WTC11 (cell line): ENCODE data around the gene SENP1. TPM values are rescaled to one million over a fixed set of nuclear protein-coding genes. Genes with fewer than 3 reads are reported as not detected.

Experiments
- ATAC-seq: fragments of 200-7000 bp; cut with Tn5 transposase; 2 replicates; pipeline ENCODE4 v1.10.0; 2021; ENCODE audit warnings: mild to moderate bottlenecking, moderate library complexity
- CTCF ChIA-PET: fragments of 300-600 bp; sonication (Branson Sonifier 250); formaldehyde crosslinking; loops from one replicate; lab custom pipeline; 2021; ENCODE audit warnings: antibody characterized with exemption; lab: Charles Lee
- POLR2A ChIA-PET: fragments of 350-600 bp; sonication (Branson Sonifier 250); formaldehyde crosslinking; loops from one replicate; lab custom pipeline; 2021; ENCODE audit warnings: antibody characterized with exemption; lab: Charles Lee
- DNase-seq: peaks from one replicate; pipeline ENCODE4 v3.0.0; 2021; ENCODE audit warnings: low spot score
- H3K27ac Mint-ChIP-seq: 2 replicates; pipeline ENCODE4 v1.8.0; 2021; ENCODE audit warnings: mixed read lengths
- H3K27me3 Mint-ChIP-seq: 2 replicates; pipeline ENCODE4 v1.8.0; 2021; ENCODE audit warnings: low read depth, mild to moderate bottlenecking, moderate library complexity, mixed read lengths
- H3K36me3 Mint-ChIP-seq: 2 replicates; pipeline ENCODE4 v1.8.0; 2021; ENCODE audit warnings: mixed read lengths
- H3K4me1 Mint-ChIP-seq: 2 replicates; pipeline ENCODE4 v1.8.0; 2022; ENCODE audit warnings: mixed read lengths
- H3K4me3 Mint-ChIP-seq: 2 replicates; pipeline ENCODE4 v1.8.0; 2021; ENCODE audit warnings: mild to moderate bottlenecking, moderate library complexity, mixed read lengths
- H3K9me3 Mint-ChIP-seq: 2 replicates; pipeline ENCODE4 v1.8.0; 2021; ENCODE audit warnings: mixed read lengths
- ATF1 ChIP-seq: sonication (generic); formaldehyde crosslinking; IDR thresholded peaks from 2 replicates; pipeline ENCODE4 v1.8.1; 2023; ENCODE audit warnings: mild to moderate bottlenecking, moderate library complexity, missing genetic modification reagents
- ATF3 ChIP-seq: sonication (generic); formaldehyde crosslinking; conservative IDR thresholded peaks from 2 replicates; pipeline ENCODE4 v1.8.1; 2022; ENCODE audit warnings: mild to moderate bottlenecking, missing genetic modification reagents
- CBFB ChIP-seq: sonication (generic); formaldehyde crosslinking; IDR thresholded peaks from 2 replicates; pipeline ENCODE4 v1.8.1; 2022; ENCODE audit warnings: mild to moderate bottlenecking, low read depth, missing genetic modification reagents
- CREB1 ChIP-seq: sonication (generic); formaldehyde crosslinking; IDR thresholded peaks from 2 replicates; pipeline ENCODE4 v1.8.0; 2023; ENCODE audit warnings: mild to moderate bottlenecking, missing genetic modification reagents
- CREM ChIP-seq: sonication (generic); formaldehyde crosslinking; IDR thresholded peaks from 2 replicates; pipeline ENCODE4 v1.8.1; 2022; ENCODE audit warnings: mild to moderate bottlenecking, missing genetic modification reagents, moderate library complexity
- E2F1 ChIP-seq: sonication (generic); formaldehyde crosslinking; IDR thresholded peaks from 2 replicates; pipeline ENCODE4 v1.8.0; 2022; ENCODE audit warnings: mild to moderate bottlenecking, missing genetic modification reagents
- E2F5 ChIP-seq: sonication (generic); formaldehyde crosslinking; IDR thresholded peaks from 2 replicates; pipeline ENCODE4 v1.8.1; 2022; ENCODE audit warnings: mild to moderate bottlenecking, moderate library complexity, missing genetic modification reagents
- ETV6 ChIP-seq: sonication (generic); formaldehyde crosslinking; IDR thresholded peaks from 2 replicates; pipeline ENCODE4 v1.8.1; 2022; ENCODE audit warnings: mild to moderate bottlenecking, missing genetic modification reagents
- FOXP4 ChIP-seq: sonication (generic); formaldehyde crosslinking; IDR thresholded peaks from 2 replicates; pipeline ENCODE4 v1.8.0; 2022; ENCODE audit warnings: mild to moderate bottlenecking, missing genetic modification reagents
- GTF2I ChIP-seq: fragments of 250-450 bp; sonication (Bioruptor Pico); conservative IDR thresholded peaks from 2 replicates; pipeline ENCODE4 v1.4.0; 2021; ENCODE audit warnings: mild to moderate bottlenecking
- HMGXB4 ChIP-seq: sonication (generic); formaldehyde crosslinking; IDR thresholded peaks from 2 replicates; pipeline ENCODE4 v1.8.1; 2023; ENCODE audit warnings: mild to moderate bottlenecking, moderate library complexity, missing genetic modification reagents
- NFE2L1 ChIP-seq: sonication (generic); formaldehyde crosslinking; IDR thresholded peaks from 2 replicates; pipeline ENCODE4 v1.8.1; 2023; ENCODE audit warnings: missing genetic modification reagents
- NR2C2 ChIP-seq: sonication (generic); formaldehyde crosslinking; IDR thresholded peaks from 2 replicates; pipeline ENCODE4 v1.8.0; 2022; ENCODE audit warnings: mild to moderate bottlenecking, missing genetic modification reagents
- OVOL2 ChIP-seq: fragments of 250-450 bp; sonication (Bioruptor Pico); IDR thresholded peaks from 2 replicates; pipeline ENCODE4 v1.9.0; 2021; ENCODE audit warnings: mild to moderate bottlenecking, borderline replicate concordance
- SMAD3 ChIP-seq: sonication (generic); formaldehyde crosslinking; IDR thresholded peaks from 2 replicates; pipeline ENCODE4 v1.8.0; 2022; ENCODE audit warnings: missing genetic modification reagents, mild to moderate bottlenecking, borderline replicate concordance
- SP1 ChIP-seq: sonication (generic); formaldehyde crosslinking; conservative IDR thresholded peaks from 2 replicates; pipeline ENCODE4 v1.8.1; 2022; ENCODE audit warnings: missing genetic modification reagents
- STAT6 ChIP-seq: sonication (generic); formaldehyde crosslinking; conservative IDR thresholded peaks from 2 replicates; pipeline ENCODE4 v1.8.1; 2023; ENCODE audit warnings: mild to moderate bottlenecking, low read depth, missing genetic modification reagents, moderate library complexity
- TCF7 ChIP-seq: sonication (generic); formaldehyde crosslinking; IDR thresholded peaks from 2 replicates; pipeline ENCODE4 v1.8.0; 2022; ENCODE audit warnings: mild to moderate bottlenecking, low read depth, missing genetic modification reagents, moderate library complexity
- TEAD1 ChIP-seq: sonication (generic); formaldehyde crosslinking; IDR thresholded peaks from 2 replicates; pipeline ENCODE4 v1.8.0; 2022; ENCODE audit warnings: mild to moderate bottlenecking, missing genetic modification reagents
- TEAD4 ChIP-seq: sonication (generic); formaldehyde crosslinking; IDR thresholded peaks from 2 replicates; pipeline ENCODE4 v1.8.0; 2022; ENCODE audit warnings: mild to moderate bottlenecking, missing genetic modification reagents
- TP53 ChIP-seq: sonication (generic); formaldehyde crosslinking; IDR thresholded peaks from 2 replicates; pipeline ENCODE4 v1.8.1; 2023; ENCODE audit warnings: mild to moderate bottlenecking, missing genetic modification reagents
- ZNF281 ChIP-seq: sonication (generic); formaldehyde crosslinking; IDR thresholded peaks from 2 replicates; pipeline ENCODE4 v1.8.0; 2023; ENCODE audit warnings: mild to moderate bottlenecking, missing genetic modification reagents
- ZNF396 ChIP-seq: fragments of 250-450 bp; sonication (Bioruptor Pico); IDR thresholded peaks from 2 replicates; pipeline ENCODE4 v1.8.0; 2021; ENCODE audit warnings: mild to moderate bottlenecking, moderate library complexity, borderline replicate concordance
- ZNF425 ChIP-seq: fragments of 250-450 bp; sonication (Bioruptor Pico); conservative IDR thresholded peaks from 2 replicates; pipeline ENCODE4 v1.9.0; 2021; ENCODE audit warnings: mild to moderate bottlenecking
- total RNA-seq: library from RNA; stranded (reverse); gene quantifications from 3 replicates; pipeline ENCODE4 v1.2.3, GENCODE V29; 2021

Gene SENP1
- total RNA-seq, 1 experiment from 2014 or later: 20.4 TPM

GRCh38 chr12:48037267-48037915, 68.5 kb downstream of the SENP1 start:
- CTCF ChIA-PET: interaction anchor here (1.0 to 1.3 kb wide), 6 partner anchors 12 to 132 kb away, joined by 3 to 4 read pairs (median 3); partner anchors contain the start of genes TMEM106C and VDR

More at GRCh38 chr12:48037267-48037915, 68.5 kb downstream of the SENP1 start:
- H3K27me3 Mint-ChIP-seq: peaks cover 77% of the 10 kb centered on the region
- TF ChIP-seq TEAD1 (CRISPR knock-in tag): peak; percentile 98; the same call in 1 of the 2 replicates
- no peak for TF ChIP-seq ZNF396
- TF ChIP-seq GTF2I (CRISPR knock-in tag): no peak
- TF ChIP-seq OVOL2 (CRISPR knock-in tag): no peak
- no peak for TF ChIP-seq CREM (CRISPR knock-in tag)
- peak; percentile 79; the same call in 1 of the 2 replicates for TF ChIP-seq ETV6 (CRISPR knock-in tag)
- TF ChIP-seq CBFB (CRISPR knock-in tag): no peak
- TF ChIP-seq TP53 (CRISPR knock-in tag): no peak
- TF ChIP-seq ATF1 (CRISPR knock-in tag): no peak
- TF ChIP-seq TEAD4 (CRISPR knock-in tag): peak; percentile 66; the same call in 1 of the 2 replicates
- no peak for TF ChIP-seq E2F5 (CRISPR knock-in tag)
- no peak for TF ChIP-seq TCF7 (CRISPR knock-in tag)
- TF ChIP-seq SMAD3 (CRISPR knock-in tag): no peak
- TF ChIP-seq E2F1 (CRISPR knock-in tag): no peak
- no peak for TF ChIP-seq ZNF425 (CRISPR knock-in tag)
- TF ChIP-seq NFE2L1 (CRISPR knock-in tag): peak; percentile 63; the same call in 1 of the 2 replicates
- peak; percentile 68; the same call in 1 of the 2 replicates for TF ChIP-seq SP1 (CRISPR knock-in tag)
- no peak for TF ChIP-seq ATF3 (CRISPR knock-in tag)
- TF ChIP-seq CREB1 (CRISPR knock-in tag): no peak
- TF ChIP-seq ZNF281: peak; percentile 97
- TF ChIP-seq FOXP4: no peak
- TF ChIP-seq HMGXB4 (CRISPR knock-in tag): no peak
- TF ChIP-seq STAT6 (CRISPR knock-in tag): no peak
- TF ChIP-seq NR2C2 (CRISPR knock-in tag): no peak
- peaks cover 35% of the 10 kb centered on the region for H3K4me1 Mint-ChIP-seq
- ATAC-seq (peak; percentile 99), DNase-seq (peak; percentile 90)
- no peaks in the 10 kb centered on the region for H3K9me3 Mint-ChIP-seq
- 0 out of 2 replicates have a peak, but pooled peaks cover 3% of the 10 kb centered on the region for H3K36me3 Mint-ChIP-seq
- peak overlapping the region; percentile 92 for H3K27ac Mint-ChIP-seq
- POLR2A ChIA-PET: no interaction called here
- peak overlapping the region; percentile 45 for H3K4me3 Mint-ChIP-seq
